ENCODE data around the gene GZMB. TPM values are rescaled to one million over a fixed set of nuclear protein-coding genes. Genes with fewer than 3 reads are reported as not detected.

The GZMB gene
- total and polyA plus RNA-seq, 5 donors: 0.38 to 0.95 (median 0.71) TPM; not detected in 2

DNA sequence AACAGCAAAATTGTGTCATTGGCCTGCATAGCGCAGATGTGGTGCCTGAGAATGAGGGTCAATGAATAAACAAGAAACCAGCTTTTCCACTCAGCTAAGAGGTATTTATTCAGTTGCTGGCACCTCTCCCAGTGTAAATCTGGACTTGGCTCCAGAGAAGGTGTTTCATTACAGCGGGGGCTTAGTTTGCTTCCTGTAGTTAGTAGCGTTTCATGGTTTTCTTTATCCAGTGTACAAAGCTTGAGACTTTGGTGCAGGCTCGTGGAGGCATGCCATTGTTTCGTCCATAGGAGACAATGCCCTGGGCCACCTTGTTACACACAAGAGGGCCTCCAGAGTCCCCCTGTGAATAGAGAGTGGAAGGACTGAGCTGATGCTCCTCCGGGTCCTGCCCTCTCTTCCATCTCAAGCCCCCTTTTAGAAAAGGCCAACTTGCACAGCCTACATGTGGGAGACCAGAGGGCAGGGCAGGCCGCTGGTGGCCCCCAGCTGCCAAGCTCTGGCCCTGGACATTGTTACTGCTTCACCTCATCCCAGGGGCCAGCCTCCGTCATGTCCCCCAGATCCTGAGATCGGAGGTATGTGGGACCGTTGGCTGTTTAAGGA, 3.0 kb downstream of the GZMB start:
- DNase-seq: no peak

DNA sequence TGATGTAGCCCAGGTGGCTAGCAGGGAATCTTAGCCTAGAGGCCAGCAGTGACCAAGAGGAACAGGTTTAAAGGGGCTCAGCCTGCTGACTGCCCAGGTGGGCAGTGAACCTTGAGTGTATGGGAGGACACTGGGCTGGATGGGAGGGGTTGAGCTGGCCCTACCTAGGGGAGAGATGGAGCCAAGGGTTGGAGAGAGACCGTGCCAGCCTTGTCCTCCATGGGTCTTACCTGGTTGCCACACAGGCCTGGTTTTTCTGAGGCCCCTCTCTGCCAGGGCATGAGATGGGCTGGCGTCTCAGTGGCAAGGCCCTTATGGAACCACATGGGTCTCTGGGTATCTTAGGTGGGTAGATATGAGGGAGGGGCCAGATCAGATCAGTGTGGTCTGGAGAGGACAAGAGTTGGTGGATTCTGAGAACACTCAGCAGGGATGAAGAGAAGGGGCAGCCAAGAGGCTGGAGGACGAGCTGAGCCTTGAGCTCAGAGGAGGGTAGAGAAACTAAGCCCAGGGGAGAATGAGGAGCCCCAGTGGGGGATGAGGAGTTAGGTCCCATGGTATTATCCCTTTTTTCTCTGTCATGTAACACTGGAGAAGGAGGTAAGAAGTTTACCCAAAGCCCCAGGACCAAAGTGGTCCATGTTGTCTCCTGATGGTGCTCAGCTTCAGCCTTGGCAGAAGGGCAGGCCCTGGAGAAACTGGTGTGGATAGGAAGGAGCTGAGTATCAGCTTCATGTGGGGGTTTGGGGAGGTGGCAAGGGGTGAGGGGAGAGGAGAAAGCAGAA, 3.7 kb downstream of the GZMB start:
- Histone ChIP-seq H3K9me3 (ENCODE audit: control insufficient read depth, low read length) (no peaks in the 10 kb centered on the region), H3K4me3 (ENCODE audit: low read length) (no peak overlapping the region), H3K27me3 (ENCODE audit: control insufficient read depth, insufficient read depth) (no peaks in the 10 kb centered on the region), H3K27ac (ENCODE audit: low read length) (no peak overlapping the region), H3K4me1 (ENCODE audit: control insufficient read depth, insufficient read depth, low read length) (no peaks in the 10 kb centered on the region)
- DNase-seq (no peak), ATAC-seq (no peak)
- intact Hi-C loops (cut with DNase I): no loop called here
- WGBS: 72% methylated on average over 3 of the region's 3 CpGs

More for the DNA sequence above, 3.0 kb downstream of the GZMB start:
- Histone ChIP-seq H3K27me3 (ENCODE audit: control insufficient read depth, insufficient read depth) (no peaks in the 10 kb centered on the region), H3K9me3 (ENCODE audit: control insufficient read depth, low read length) (no peaks in the 10 kb centered on the region), H3K4me3 (ENCODE audit: low read length) (no peak overlapping the region), H3K4me1 (ENCODE audit: control insufficient read depth, insufficient read depth, low read length) (no peaks in the 10 kb centered on the region), H3K27ac (ENCODE audit: low read length) (no peak overlapping the region)
- intact Hi-C loops (cut with DNase I): no loop called here
- no peak for ATAC-seq
- 78% methylated on average over 10 of the region's 10 CpGs for WGBS

DNA sequence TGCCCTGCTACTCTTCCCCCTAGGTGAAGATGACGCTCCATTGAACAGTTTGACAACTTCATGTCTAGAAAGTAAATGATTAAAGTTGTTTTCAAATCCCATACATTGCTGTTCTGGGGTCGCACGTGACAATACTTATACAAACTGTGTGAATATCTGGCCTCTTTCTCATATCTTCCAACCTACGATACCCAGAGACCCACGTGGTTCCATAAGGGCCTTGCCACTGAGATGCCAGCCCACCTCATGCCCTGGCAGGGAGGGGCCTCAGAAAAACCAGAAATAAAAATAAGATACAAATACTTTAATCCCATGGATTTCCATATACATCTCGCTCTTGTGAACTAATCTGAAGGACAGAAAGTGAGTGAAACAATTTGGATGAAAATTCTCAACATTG, 4.5 kb downstream of the GZMB start:
- Histone ChIP-seq H3K4me1 (ENCODE audit: control insufficient read depth, insufficient read depth, low read length) (no peaks in the 10 kb centered on the region), H3K4me3 (ENCODE audit: low read length) (no peak overlapping the region), H3K27me3 (ENCODE audit: control insufficient read depth, insufficient read depth) (no peaks in the 10 kb centered on the region), H3K9me3 (ENCODE audit: control insufficient read depth, low read length) (no peaks in the 10 kb centered on the region), H3K27ac (ENCODE audit: low read length) (no peak overlapping the region)
- ATAC-seq: no peak
- intact Hi-C loops (cut with DNase I): no loop called here
- DNase-seq: no peak
- WGBS: 79% methylated on average over 6 of the region's 6 CpGs

DNA sequence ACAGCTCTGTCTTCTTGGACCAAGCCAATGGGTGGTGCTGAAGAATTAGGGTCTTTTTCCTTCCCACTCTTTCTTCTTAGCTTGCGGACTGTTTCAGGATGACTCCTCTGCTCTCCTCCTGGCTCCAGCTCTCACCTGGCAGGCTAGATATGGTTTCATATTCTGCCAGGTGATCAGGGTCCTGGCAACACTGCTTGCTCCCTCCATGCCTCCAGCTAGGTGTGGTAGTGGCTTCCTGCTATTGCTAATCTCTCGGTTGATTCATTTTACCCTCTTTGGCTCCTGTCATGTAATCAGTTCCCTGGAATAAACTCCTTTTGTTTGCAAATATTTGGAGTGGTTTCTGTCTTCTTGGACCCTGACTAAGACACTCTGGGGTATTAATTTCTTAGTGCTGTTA, 20.2 kb downstream of the GZMB start:
- no peak for ATAC-seq
- H3K4me1 ChIP-seq (ENCODE audit: control insufficient read depth, insufficient read depth, low read length): no peaks in the 10 kb centered on the region
- H3K4me3 ChIP-seq (ENCODE audit: low read length): no peak overlapping the region
- H3K27me3 ChIP-seq (ENCODE audit: control insufficient read depth, insufficient read depth): no peaks in the 10 kb centered on the region
- H3K9me3 ChIP-seq (ENCODE audit: control insufficient read depth, low read length): no peaks in the 10 kb centered on the region
- 94% methylated on average over 2 of the region's 2 CpGs for WGBS
- DNase-seq: no peak
- intact Hi-C loops (cut with DNase I): no loop called here
- H3K27ac ChIP-seq (ENCODE audit: low read length): no peak overlapping the region

DNA sequence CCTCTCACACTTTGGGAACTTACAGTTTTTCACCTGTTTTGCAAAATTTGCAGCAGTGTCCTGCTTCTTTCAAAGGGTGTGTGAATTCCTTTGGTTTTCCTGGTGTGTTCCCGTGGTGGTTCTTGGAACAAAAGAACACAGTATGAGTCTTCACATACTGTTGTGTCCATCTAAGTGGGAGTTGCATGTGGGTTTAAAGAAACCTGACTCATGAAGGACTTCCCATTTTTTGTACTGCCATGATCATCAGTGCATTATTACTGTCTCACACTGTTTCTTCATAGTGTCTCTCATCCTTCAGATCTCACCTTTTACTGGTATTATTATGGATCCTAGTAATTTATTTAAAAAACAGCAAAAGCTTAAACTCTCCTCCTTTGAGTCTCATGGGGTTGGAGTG, 20.7 kb downstream of the GZMB start:
- Histone ChIP-seq H3K27ac (ENCODE audit: low read length) (no peak overlapping the region), H3K4me1 (ENCODE audit: control insufficient read depth, insufficient read depth, low read length) (no peaks in the 10 kb centered on the region), H3K27me3 (ENCODE audit: control insufficient read depth, insufficient read depth) (no peaks in the 10 kb centered on the region), H3K4me3 (ENCODE audit: low read length) (no peak overlapping the region), H3K9me3 (ENCODE audit: control insufficient read depth, low read length) (no peaks in the 10 kb centered on the region)
- ATAC-seq (no peak), DNase-seq (no peak)
- intact Hi-C loops (cut with DNase I): no loop called here
- WGBS: 56% methylated on average over 1 of the region's 1 CpG

DNA sequence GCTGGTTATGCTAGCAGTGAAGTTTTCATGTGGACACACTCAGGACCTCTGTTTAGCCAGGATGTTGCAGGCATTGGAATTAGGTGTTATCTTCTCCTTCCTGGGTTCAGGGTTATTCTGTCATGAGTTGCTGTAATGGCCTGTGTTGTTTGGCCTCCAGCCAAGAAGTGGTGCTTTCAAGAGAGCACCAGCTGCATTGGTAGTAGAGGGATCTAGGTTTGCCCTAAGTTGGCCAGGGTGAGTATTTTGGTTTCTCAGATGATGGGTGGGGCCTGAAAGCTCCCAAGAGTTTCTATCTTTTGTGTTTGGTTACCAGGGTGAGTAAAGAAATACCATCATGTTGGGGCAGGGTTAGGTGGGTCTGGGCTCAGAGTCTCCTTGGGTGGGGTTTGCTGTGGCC, 21.8 kb downstream of the GZMB start:
- ATAC-seq (no peak), DNase-seq (no peak)
- Histone ChIP-seq H3K27me3 (ENCODE audit: control insufficient read depth, insufficient read depth) (no peaks in the 10 kb centered on the region), H3K4me1 (ENCODE audit: control insufficient read depth, insufficient read depth, low read length) (no peaks in the 10 kb centered on the region), H3K4me3 (ENCODE audit: low read length) (no peak overlapping the region), H3K27ac (ENCODE audit: low read length) (no peak overlapping the region), H3K9me3 (ENCODE audit: control insufficient read depth, low read length) (no peaks in the 10 kb centered on the region)
- intact Hi-C loops (cut with DNase I): no loop called here

DNA sequence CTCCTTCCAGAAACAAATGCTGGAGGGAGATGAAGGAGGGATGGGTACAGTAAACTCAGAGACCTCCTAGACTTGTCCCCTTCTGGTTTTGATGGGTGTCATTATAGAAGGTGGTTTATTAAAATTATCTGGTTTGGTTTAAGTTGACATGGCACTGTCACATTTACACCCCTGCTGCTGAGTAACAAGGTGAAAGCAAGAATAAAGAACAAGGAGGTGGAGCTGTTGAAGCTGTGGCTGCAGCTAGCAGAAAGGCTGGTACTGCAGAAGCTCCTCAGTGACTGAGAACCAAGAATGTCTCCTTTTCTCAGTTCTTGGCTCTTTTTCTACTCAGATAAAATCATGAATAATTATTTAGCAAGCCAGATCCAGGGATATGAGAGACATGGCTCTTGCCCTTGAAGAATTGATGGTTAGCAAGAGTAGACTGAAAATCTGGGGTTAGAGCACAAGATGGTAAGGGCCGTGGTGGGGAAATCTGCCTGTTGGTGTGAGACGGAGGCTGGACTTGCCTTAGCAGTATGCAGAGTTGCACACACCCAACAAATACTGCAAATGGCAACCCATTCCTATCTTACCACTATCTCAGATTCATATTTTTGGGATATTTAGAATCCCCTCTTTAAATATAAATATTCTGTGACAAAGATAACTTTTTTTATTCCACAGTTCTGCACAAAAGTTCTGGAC, 24.2 kb downstream of the GZMB start, which contains the start of gene GZMH:
Gene GZMH, minus strand, starts transcription at position 31 of the 690 bp plus-strand sequence. CDS start 72 bp downstream, outside the sequence.
- H3K27ac ChIP-seq (ENCODE audit: low read length): no peak within 1 kb of the TSS
- ATAC-seq: no peak
- intact Hi-C loops (cut with DNase I): no loop called here
- no peaks in the 10 kb centered on the region for H3K9me3 ChIP-seq (ENCODE audit: control insufficient read depth, low read length)
- WGBS: 85% methylated on average over 2 of the region's 2 CpGs
- H3K4me3 ChIP-seq (ENCODE audit: low read length): no peak within 1 kb of the TSS
- no peaks in the 10 kb centered on the region for H3K4me1 ChIP-seq (ENCODE audit: control insufficient read depth, insufficient read depth, low read length)
- DNase-seq: no peak
- no peaks in the 10 kb centered on the region for H3K27me3 ChIP-seq (ENCODE audit: control insufficient read depth, insufficient read depth)

DNA sequence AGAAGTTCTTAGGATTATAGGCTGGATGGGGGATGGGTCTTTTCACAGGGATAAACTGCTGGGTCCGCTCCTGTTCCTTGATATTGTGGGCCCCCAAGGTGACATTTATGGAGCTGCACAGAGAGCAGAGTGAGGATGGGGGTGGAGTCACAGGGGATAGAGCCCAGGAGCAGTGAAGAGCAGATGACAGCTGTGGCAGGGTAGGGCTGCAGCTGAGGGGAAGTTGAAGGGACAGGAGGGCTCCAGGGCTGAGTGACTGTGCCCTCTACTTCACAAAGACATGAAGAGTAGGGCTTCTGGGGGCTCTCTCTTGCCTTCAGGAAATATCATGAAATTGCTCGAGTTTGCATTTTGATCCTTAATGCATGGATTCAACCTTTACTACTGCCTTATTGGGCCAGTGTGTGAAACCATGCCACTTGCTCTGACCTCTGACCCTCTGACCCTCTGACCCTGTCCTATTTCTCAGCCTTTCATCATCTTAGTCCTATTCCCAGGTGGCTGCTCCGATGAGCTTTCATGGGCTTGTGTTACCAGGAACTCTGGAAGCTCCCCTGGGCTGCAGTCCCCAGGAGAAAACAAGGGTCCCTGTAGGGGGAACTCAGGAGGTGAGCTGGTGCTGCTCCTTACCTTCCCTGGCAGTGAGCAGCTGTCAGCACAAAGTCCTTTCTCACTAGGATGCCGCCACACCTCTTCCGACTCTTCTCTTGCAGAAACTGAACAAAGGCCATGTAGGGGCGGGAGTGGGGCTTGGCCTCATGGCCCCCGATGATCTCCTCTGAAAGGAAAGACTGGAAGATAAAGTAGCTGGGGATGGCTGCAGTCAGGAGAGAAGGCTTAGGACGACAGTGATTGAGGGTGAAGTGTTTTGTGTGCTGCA, 26.1 kb downstream of the GZMB start:
- ATAC-seq: no peak
- WGBS: 54% methylated on average over 8 of the region's 8 CpGs
- H3K4me3 ChIP-seq (ENCODE audit: low read length): no peak overlapping the region
- no peaks in the 10 kb centered on the region for H3K9me3 ChIP-seq (ENCODE audit: control insufficient read depth, low read length)
- H3K27ac ChIP-seq (ENCODE audit: low read length): no peak overlapping the region
- no peak for DNase-seq
- no peaks in the 10 kb centered on the region for H3K4me1 ChIP-seq (ENCODE audit: control insufficient read depth, insufficient read depth, low read length)
- H3K27me3 ChIP-seq (ENCODE audit: control insufficient read depth, insufficient read depth): no peaks in the 10 kb centered on the region
- intact Hi-C loops (cut with DNase I): no loop called here

DNA sequence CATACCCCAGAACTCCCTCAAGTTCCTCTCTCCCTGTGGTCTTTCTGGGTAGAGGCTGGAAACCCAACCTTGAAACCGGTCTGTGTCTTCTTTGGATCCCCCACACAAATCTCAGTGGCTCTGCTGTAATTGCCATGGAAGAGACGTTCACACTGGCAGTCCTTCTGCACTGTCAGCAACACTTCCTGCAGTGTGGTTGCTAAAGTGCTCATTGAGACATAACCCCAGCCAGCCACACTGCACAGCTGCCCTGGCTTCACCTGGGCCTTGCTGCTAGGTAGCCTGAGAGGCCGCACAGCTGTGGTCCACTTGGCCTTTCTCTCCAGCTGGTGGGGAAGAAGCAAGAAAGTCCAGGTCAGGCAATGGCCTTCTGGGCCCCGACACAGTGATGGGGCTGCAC, 26.9 kb downstream of the GZMB start:
- no peak for ATAC-seq
- no peaks in the 10 kb centered on the region for H3K4me1 ChIP-seq (ENCODE audit: control insufficient read depth, insufficient read depth, low read length)
- 65% methylated on average over 4 of the region's 4 CpGs for WGBS
- intact Hi-C loops (cut with DNase I): no loop called here
- no peak for DNase-seq
- no peaks in the 10 kb centered on the region for H3K27me3 ChIP-seq (ENCODE audit: control insufficient read depth, insufficient read depth)
- no peak overlapping the region for H3K4me3 ChIP-seq (ENCODE audit: low read length)
- H3K9me3 ChIP-seq (ENCODE audit: control insufficient read depth, low read length): no peaks in the 10 kb centered on the region
- no peak overlapping the region for H3K27ac ChIP-seq (ENCODE audit: low read length)

DNA sequence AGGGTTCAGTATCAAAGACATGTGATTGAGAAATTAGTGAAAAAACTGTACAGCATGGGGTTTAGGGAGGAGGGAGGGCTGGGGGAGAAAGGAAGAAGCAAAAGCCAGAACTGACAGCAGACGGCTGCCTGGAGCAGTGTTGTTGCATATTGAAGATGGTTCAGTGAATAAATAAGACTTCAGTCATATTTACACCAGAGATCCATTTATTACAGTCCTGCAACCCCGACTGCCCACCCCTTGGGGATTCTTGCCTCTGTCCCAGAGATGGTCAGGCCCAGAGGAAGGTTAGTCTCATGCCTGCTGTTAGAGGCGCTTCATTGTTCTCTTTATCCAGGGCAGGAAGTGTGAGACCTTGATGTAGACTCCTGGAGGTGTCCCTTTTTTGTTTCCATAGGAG, 27.7 kb downstream of the GZMB start:
- ATAC-seq (no peak), DNase-seq (no peak)
- no peaks in the 10 kb centered on the region for H3K27me3 ChIP-seq (ENCODE audit: control insufficient read depth, insufficient read depth)
- WGBS: 53% methylated on average over 3 of the region's 3 CpGs
- no peaks in the 10 kb centered on the region for H3K9me3 ChIP-seq (ENCODE audit: control insufficient read depth, low read length)
- no peak overlapping the region for H3K4me3 ChIP-seq (ENCODE audit: low read length)
- H3K4me1 ChIP-seq (ENCODE audit: control insufficient read depth, insufficient read depth, low read length): no peaks in the 10 kb centered on the region
- intact Hi-C loops (cut with DNase I): no loop called here
- H3K27ac ChIP-seq (ENCODE audit: low read length): no peak overlapping the region
